ENCODE data around the gene NANOS3.

GRCh38 chr19:13894552-13894951, 17.6 kb downstream of the NANOS3 start:
- no peak for TF ChIP-seq EZH2 (IDR thresholded peaks at IDR 0.05; ENCODE audit: borderline replicate concordance, low read length)
- TF ChIP-seq, protein P1, sequence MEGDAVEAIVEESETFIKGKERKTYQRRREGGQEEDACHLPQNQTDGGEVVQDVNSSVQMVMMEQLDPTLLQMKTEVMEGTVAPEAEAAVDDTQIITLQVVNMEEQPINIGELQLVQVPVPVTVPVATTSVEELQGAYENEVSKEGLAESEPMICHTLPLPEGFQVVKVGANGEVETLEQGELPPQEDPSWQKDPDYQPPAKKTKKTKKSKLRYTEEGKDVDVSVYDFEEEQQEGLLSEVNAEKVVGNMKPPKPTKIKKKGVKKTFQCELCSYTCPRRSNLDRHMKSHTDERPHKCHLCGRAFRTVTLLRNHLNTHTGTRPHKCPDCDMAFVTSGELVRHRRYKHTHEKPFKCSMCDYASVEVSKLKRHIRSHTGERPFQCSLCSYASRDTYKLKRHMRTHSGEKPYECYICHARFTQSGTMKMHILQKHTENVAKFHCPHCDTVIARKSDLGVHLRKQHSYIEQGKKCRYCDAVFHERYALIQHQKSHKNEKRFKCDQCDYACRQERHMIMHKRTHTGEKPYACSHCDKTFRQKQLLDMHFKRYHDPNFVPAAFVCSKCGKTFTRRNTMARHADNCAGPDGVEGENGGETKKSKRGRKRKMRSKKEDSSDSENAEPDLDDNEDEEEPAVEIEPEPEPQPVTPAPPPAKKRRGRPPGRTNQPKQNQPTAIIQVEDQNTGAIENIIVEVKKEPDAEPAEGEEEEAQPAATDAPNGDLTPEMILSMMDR (IDR thresholded peaks at IDR 0.05; ENCODE audit: low read length): no peak
